22Rv1 (cell line): ENCODE data around the gene NEK10.

Experiments used
- ZFX ChIP-seq: fragments of 450-650 bp; IDR thresholded peaks from 2 replicates; pipeline ENCODE4 v1.6.1; 2017; ENCODE audit warnings: antibody characterized with exemption, borderline replicate concordance
- TF ChIP-seq, protein P1 (sequence below): fragments of 450-650 bp; IDR thresholded peaks from 2 replicates; pipeline ENCODE4 v1.5.1; 2017; ENCODE audit warnings: mild to moderate bottlenecking

GRCh38 chr3:27324686-27325085 lies 44.5 kb downstream of the NEK10 start:
- TF ChIP-seq, protein P1, sequence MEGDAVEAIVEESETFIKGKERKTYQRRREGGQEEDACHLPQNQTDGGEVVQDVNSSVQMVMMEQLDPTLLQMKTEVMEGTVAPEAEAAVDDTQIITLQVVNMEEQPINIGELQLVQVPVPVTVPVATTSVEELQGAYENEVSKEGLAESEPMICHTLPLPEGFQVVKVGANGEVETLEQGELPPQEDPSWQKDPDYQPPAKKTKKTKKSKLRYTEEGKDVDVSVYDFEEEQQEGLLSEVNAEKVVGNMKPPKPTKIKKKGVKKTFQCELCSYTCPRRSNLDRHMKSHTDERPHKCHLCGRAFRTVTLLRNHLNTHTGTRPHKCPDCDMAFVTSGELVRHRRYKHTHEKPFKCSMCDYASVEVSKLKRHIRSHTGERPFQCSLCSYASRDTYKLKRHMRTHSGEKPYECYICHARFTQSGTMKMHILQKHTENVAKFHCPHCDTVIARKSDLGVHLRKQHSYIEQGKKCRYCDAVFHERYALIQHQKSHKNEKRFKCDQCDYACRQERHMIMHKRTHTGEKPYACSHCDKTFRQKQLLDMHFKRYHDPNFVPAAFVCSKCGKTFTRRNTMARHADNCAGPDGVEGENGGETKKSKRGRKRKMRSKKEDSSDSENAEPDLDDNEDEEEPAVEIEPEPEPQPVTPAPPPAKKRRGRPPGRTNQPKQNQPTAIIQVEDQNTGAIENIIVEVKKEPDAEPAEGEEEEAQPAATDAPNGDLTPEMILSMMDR, result no peak
- no peak for TF ChIP-seq ZFX
